ENCODE results near the gene CHN2. TPM values are rescaled to one million over a fixed set of nuclear protein-coding genes. Genes with fewer than 3 reads are reported as not detected.
A peak's percentile ranks its signal among the peaks of the same experiment; 100 is the strongest.

CHN2 gene
- total RNA-seq (2022) = 5.1 and 8.0 TPM in 2 replicates
- Bru-seq, nascent RNA = percentile 48 among the genes with signal in this experiment
- BruChase-seq, experiment 1, labeled RNA remaining after a 6-hour chase = percentile 33 among the genes with signal in this experiment
- percentile 42 among the genes with signal in this experiment for BruChase-seq, experiment 2, labeled RNA remaining after a 2-hour chase
- long read RNA-seq, partial matches to known transcripts = 2 of 7 reads
- long read RNA-seq, other reads (novel, unspliced or antisense) = 1 of 7 reads

- BruUV-seq (replicated peaks) = no TSS peak
- ChIA-PET POLR2A (interaction anchor here (0.6 to 1.8 kb wide), 7 partner anchors 9 to 272 kb away, joined by 3 to 7 read pairs (median 4); no protein-coding TSS in a partner anchor), CTCF (interaction anchor here (0.6 to 1.2 kb wide), 6 partner anchors 89 to 725 kb away, joined by 3 to 7 read pairs (median 3); no protein-coding TSS in a partner anchor)
- Mint-ChIP-seq H3K27me3 (ENCODE audit: insufficient read depth, unreplicated experiment) (no peaks in the 10 kb centered on the region), H3K4me3 (ENCODE audit: unreplicated experiment) (peak within 1 kb of the TSS; percentile 75), H3K9me3 (ENCODE audit: unreplicated experiment) (no peaks in the 10 kb centered on the region), H3K27ac (ENCODE audit: low read depth, unreplicated experiment) (no peak within 1 kb of the TSS), H3K4me1 (ENCODE audit: insufficient read depth, unreplicated experiment) (no peaks in the 10 kb centered on the region), H3K36me3 (ENCODE audit: insufficient read depth, unreplicated experiment) (peaks cover under 1% of the 10 kb centered on the region)
- no peak for TF ChIP-seq CTCF (IDR thresholded peaks at IDR 0.05; ENCODE audit: unreplicated experiment)
- peak; percentile 55 for DNase-seq (ENCODE audit: unreplicated experiment)
- intact Hi-C loops (cut with micrococcal nuclease) = loop anchor here (1.0 to 5.0 kb wide), 4 partner anchors 83 to 272 kb away; no protein-coding TSS in a partner anchor
These were observed at the start of gene CHN2 for GRCh38 chr7:29194594-29195427. Gene CHN2 (plus strand): TSS chr7:29194775.

- H3K4me1 Mint-ChIP-seq (ENCODE audit: insufficient read depth, unreplicated experiment) = peaks cover 20% of the 10 kb centered on the region
- POLR2A ChIA-PET = interaction anchor here (0.8 to 2.2 kb wide), 3 partner anchors 14 to 19 kb away, joined by 3 to 7 read pairs (median 3); no protein-coding TSS in a partner anchor
- DNase-seq (ENCODE audit: unreplicated experiment) = peak; percentile 12
- no peak for TF ChIP-seq CTCF (IDR thresholded peaks at IDR 0.05; ENCODE audit: unreplicated experiment)
- no peaks in the 10 kb centered on the region for H3K9me3 Mint-ChIP-seq (ENCODE audit: unreplicated experiment)
- BruUV-seq (replicated peaks) = TSS peak; percentile 64
- CTCF ChIA-PET = interaction anchor here (0.8 to 2.7 kb wide), 5 partner anchors 11 to 44 kb away, joined by 3 to 8 read pairs (median 5); no protein-coding TSS in a partner anchor
- H3K27me3 Mint-ChIP-seq (ENCODE audit: insufficient read depth, unreplicated experiment) = no peaks in the 10 kb centered on the region
- peak overlapping the region; percentile 86 for H3K27ac Mint-ChIP-seq (ENCODE audit: low read depth, unreplicated experiment)
- intact Hi-C loops (cut with micrococcal nuclease) = no loop called here
- peaks cover 5% of the 10 kb centered on the region for H3K36me3 Mint-ChIP-seq (ENCODE audit: insufficient read depth, unreplicated experiment)
- peak overlapping the region; percentile 92 for H3K4me3 Mint-ChIP-seq (ENCODE audit: unreplicated experiment)
These were observed 49.0 kb upstream of the CHN2 start for GRCh38 chr7:29145553-29146056.

DNA sequence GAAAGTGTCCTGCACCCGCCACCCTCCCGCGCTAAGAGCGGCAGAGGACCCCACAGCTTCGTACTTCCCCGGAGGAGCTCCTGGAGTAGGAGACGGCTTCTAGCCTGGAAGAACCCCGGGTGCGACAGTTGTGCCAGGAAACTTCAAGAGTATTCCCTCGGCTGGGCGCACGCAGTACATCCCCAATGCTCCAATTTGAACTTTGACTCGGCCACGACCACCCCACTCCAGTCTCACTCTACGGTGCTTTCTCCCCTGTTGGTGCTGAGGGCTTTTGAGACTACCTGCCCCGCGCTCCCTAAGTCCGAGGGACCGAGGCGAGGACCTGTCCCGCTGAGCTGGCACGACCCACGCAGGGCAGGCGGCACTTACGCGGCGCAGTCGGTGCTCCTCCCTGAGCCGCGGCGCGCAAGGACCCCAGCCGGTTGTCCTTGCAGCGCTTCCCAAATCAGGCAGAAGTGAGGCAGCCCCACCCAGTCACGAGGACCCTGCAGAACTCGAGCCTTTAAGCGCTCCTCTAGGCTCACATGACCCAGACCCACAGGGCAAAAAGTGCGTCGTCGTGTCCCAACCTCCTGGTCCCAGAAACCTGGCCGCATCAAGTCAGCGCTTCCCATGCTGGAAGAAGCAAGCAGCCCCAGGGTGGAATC is 48.4 kb upstream of the CHN2 start, which contains the start of gene CPVL:
Gene CPVL (minus strand): TSS at position 481 of the 650 bp plus-strand sequence. CDS start 25,476 bp downstream, outside the sequence.
- DNase-seq (ENCODE audit: unreplicated experiment) = peak; percentile 81
- Mint-ChIP-seq H3K27ac (ENCODE audit: low read depth, unreplicated experiment) (peak within 1 kb of the TSS; percentile 86), H3K4me1 (ENCODE audit: insufficient read depth, unreplicated experiment) (peaks cover 14% of the 10 kb centered on the region), H3K4me3 (ENCODE audit: unreplicated experiment) (peak within 1 kb of the TSS; percentile 92), H3K9me3 (ENCODE audit: unreplicated experiment) (no peaks in the 10 kb centered on the region), H3K27me3 (ENCODE audit: insufficient read depth, unreplicated experiment) (no peaks in the 10 kb centered on the region), H3K36me3 (ENCODE audit: insufficient read depth, unreplicated experiment) (no peaks in the 10 kb centered on the region)
- CTCF ChIA-PET = interaction anchor here (0.9 to 2.7 kb wide), 4 partner anchors 10 to 44 kb away, joined by 3 to 8 read pairs (median 5); no protein-coding TSS in a partner anchor
- intact Hi-C loops (cut with micrococcal nuclease) = no loop called here
- no TSS peak for BruUV-seq (replicated peaks)
- TF ChIP-seq CTCF (IDR thresholded peaks at IDR 0.05; ENCODE audit: unreplicated experiment) = no peak
- POLR2A ChIA-PET = interaction anchor here (0.6 to 2.2 kb wide), 9 partner anchors 9 to 1182 kb away, joined by 3 to 7 read pairs (median 3); no protein-coding TSS in a partner anchor
